GM12878 (cell line): ENCODE results near the gene EPB41L4B. TPM values are rescaled to one million over a fixed set of nuclear protein-coding genes. Genes with fewer than 3 reads are reported as not detected.

Source experiments
- ATAC-seq: fragments of 200-7000 bp; cut with Tn5 transposase; 3 replicates; pipeline ENCODE4 v1.9.1; 2020; ENCODE audit warnings: mild to moderate bottlenecking, moderate library complexity
- BruUV-seq: library from RNA; stranded (reverse); fragments of 400-500 nt; replicated peaks from 2 replicates; lab custom pipeline; 2021; lab: Mats Ljungman, UMichigan
- CTCF ChIA-PET: fragments of 300-600 bp; sonication (Branson Sonifier 250); formaldehyde crosslinking; extraction: SDS; loops from one replicate; lab custom pipeline; 2021; ENCODE audit warnings: inconsistent platforms; lab: Yijun Ruan, JAX
- POLR2A ChIA-PET: fragments of 350-600 bp; formaldehyde crosslinking; extraction: SDS; loops from one replicate; lab custom pipeline; 2021; ENCODE audit warnings: inconsistent platforms; lab: Charles Lee
- RAD21 ChIA-PET: fragments of 300-600 bp; sonication (Branson Sonifier 250); formaldehyde crosslinking; loops from one replicate; lab custom pipeline; 2023; ENCODE audit warnings: antibody characterized with exemption; ENCODE audit not compliant: unreplicated experiment; lab: Charles Lee
- SMC1A ChIA-PET: fragments of 300-600 bp; sonication (Branson Sonifier 250); formaldehyde crosslinking; loops from one replicate; lab custom pipeline; 2023; ENCODE audit not compliant: unreplicated experiment, uncharacterized antibody; lab: Charles Lee
- DNase-seq: peaks from one replicate; pipeline ENCODE4 v3.0.0-alpha.2; 2011; ENCODE audit warnings: low read depth, low spot score
- FAIRE-seq: peaks from 3 replicates; lab custom pipeline; 2011; peaks lifted over from hg19 to GRCh38; lab: Jason Lieb, UNC
- H2AFZ ChIP-seq: 2 replicates; pipeline ENCODE4 v1.6.0; 2011; ENCODE audit warnings: low read depth, low read length, control low read depth; ENCODE audit not compliant: control insufficient read depth
- H3K27ac ChIP-seq: 2 replicates; pipeline ENCODE4 v1.5.1; 2011; ENCODE audit warnings: control low read depth; ENCODE audit not compliant: control insufficient read depth, insufficient read depth
- H3K27me3 ChIP-seq, 2 experiments: replicated peaks in 1 of 2; 2 replicates each; pipeline versions ENCODE4 v1.6.0 to v1.6.1; 2011; ENCODE audit warnings: low read length in 1 of 2; ENCODE audit not compliant: control insufficient read depth in 2 of 2, insufficient read depth in 2 of 2
- H3K36me3 ChIP-seq, 2 experiments: 2 replicates each; pipeline ENCODE4 v1.5.1; 2011; ENCODE audit warnings: low read length in 1 of 2; ENCODE audit not compliant: control insufficient read depth in 2 of 2, insufficient read depth in 2 of 2
- H3K4me1 ChIP-seq: 2 replicates; pipeline ENCODE4 v1.6.1; 2011; ENCODE audit warnings: mild to moderate bottlenecking, low read length, moderate library complexity, mixed read lengths; ENCODE audit not compliant: control insufficient read depth, insufficient read depth
- H3K4me2 ChIP-seq: 2 replicates; pipeline ENCODE4 v1.6.0; 2011; ENCODE audit warnings: control low read depth; ENCODE audit not compliant: control insufficient read depth, insufficient read depth
- H3K4me3 ChIP-seq: fragments of 200-600 bp; sonication (generic); 2 replicates; pipeline ENCODE4 v1.5.1; 2016
- H3K79me2 ChIP-seq: 2 replicates; pipeline ENCODE4 v1.6.0; 2011; ENCODE audit warnings: low read length; ENCODE audit not compliant: control insufficient read depth, insufficient read depth
- H3K9ac ChIP-seq: 2 replicates; pipeline ENCODE4 v1.8.0; 2011; ENCODE audit warnings: low read length, control low read depth, mixed read lengths; ENCODE audit not compliant: control insufficient read depth, insufficient read depth
- H3K9me3 ChIP-seq: replicated peaks from 3 replicates; pipeline ENCODE4 v1.5.1; 2011; ENCODE audit warnings: mild to moderate bottlenecking, low read length; ENCODE audit not compliant: control insufficient read depth, insufficient read depth
- H4K20me1 ChIP-seq: 2 replicates; pipeline ENCODE4 v1.6.0; 2011; ENCODE audit not compliant: control insufficient read depth, insufficient read depth
- HCFC1 ChIP-seq: fragments of 150-350 bp; IDR thresholded peaks from 2 replicates; pipeline ENCODE4 v1.6.1; 2014; ENCODE audit warnings: low read length
- NFIC ChIP-seq: IDR thresholded peaks from 2 replicates; pipeline ENCODE4 v1.6.1; 2012; ENCODE audit warnings: low read depth, mild to moderate bottlenecking, inconsistent platforms, low read length, moderate library complexity
- NKRF ChIP-seq: fragments of 450-650 bp; conservative IDR thresholded peaks from 2 replicates; pipeline ENCODE4 v1.6.1; 2017; ENCODE audit warnings: mild to moderate bottlenecking, moderate library complexity
- PKNOX1 ChIP-seq: fragments of 450-650 bp; IDR thresholded peaks from 2 replicates; pipeline ENCODE4 v1.6.1; 2016; ENCODE audit warnings: mild to moderate bottlenecking
- WGBS: methylation state at CpG from one replicate; pipeline ENCODE4 v1.1.6; 2016; ENCODE audit warnings: low lambda C conversion rate; ENCODE audit not compliant: insufficient replicate concordance, insufficient coverage; ENCODE audit errors: missing lambda C conversion rate; 5-methylcytosine and 5-hydroxymethylcytosine counted together
- in situ Hi-C: fragments of 300-500 bp; cut with MboI; formaldehyde crosslinking; loops from 9 replicates; pipeline ENCODE4 v1.14.3; 2018; ENCODE audit warnings: mixed read lengths
- intact Hi-C: fragments of 100-400 bp; cut with micrococcal nuclease; formaldehyde crosslinking; loops from one replicate; pipeline ENCODE4 v1.14.2; 2022; ENCODE audit not compliant: unreplicated experiment
- polyA plus RNA-seq, 11 experiments: library from polyadenylated mRNA; depleted of rRNA in 4 of 11; unstranded in 6 of 11; stranded (reverse) in 5 of 11; fragments of >200 nt; fragmentation: Nextera tagmentation in 4 of 11; fragmentation: Illumina TruSeq in 1 of 11; extraction: Ambion mirVana in 4 of 11; extraction: Trizol in 1 of 11; gene quantifications; 1 replicate in 1 of 11; 2 replicates in 10 of 11; pipeline versions ENCODE4 v1.2.1 to v1.2.3, GENCODE V29; 2011 to 2016; ENCODE audit warnings: inconsistent platforms in 2 of 11, missing spikeins in 2 of 11, low read depth in 1 of 11
- total RNA-seq, 4 experiments: library from RNA; depleted of rRNA in 3 of 4; stranded (reverse); fragments of >200 nt in 3 of 4; fragmentation: Illumina TruSeq in 1 of 4; extraction: Trizol in 1 of 4; gene quantifications; 2 replicates each; pipeline versions ENCODE4 v1.2.1 to v1.2.3, GENCODE V29; 2013 to 2021

Gene EPB41L4B
- total and polyA plus RNA-seq, 10 of the 15 experiments (the other 5 are each of a cell fraction or from before 2014, with no cell fraction given) = 0.04 to 0.75 (median 0.13) TPM; not detected in 1

GRCh38 chr9:109312783-109313182 lies 8.1 kb downstream of the EPB41L4B start:
- H3K4me3 ChIP-seq = no peak overlapping the region
- FAIRE-seq = no peak
- SMC1A ChIA-PET = no interaction called here
- DNase-seq = no peak
- intact Hi-C loops (no loop called here), in situ Hi-C loops (no loop called here)
- H4K20me1 ChIP-seq = no peaks in the 10 kb centered on the region; the same call in 1 of the 2 replicates
- 66% methylated on average over 7 of the region's 7 CpGs for WGBS
- POLR2A ChIA-PET = interaction anchor here (0.5 to 0.6 kb wide), 2 partner anchors 42 to 1233 kb away, joined by 3 to 8 read pairs; no protein-coding TSS in a partner anchor
- no peaks in the 10 kb centered on the region for H3K36me3 ChIP-seq
- H3K9ac ChIP-seq = no peak overlapping the region
- RAD21 ChIA-PET = interaction anchor here (0.9 kb wide), 1 partner anchor 97 kb away, joined by 5 read pairs; no protein-coding TSS in a partner anchor
- BruUV-seq = no TSS peak
- ATAC-seq = no peak
- no peak overlapping the region for H3K27ac ChIP-seq
- no peaks in the 10 kb centered on the region for H3K9me3 ChIP-seq
- peaks cover 1 to 3% of the 10 kb centered on the region in 2 experiments; a peak in 2 of 4 replicates for H3K27me3 ChIP-seq
- no peaks in the 10 kb centered on the region for H3K4me1 ChIP-seq
- no peak overlapping the region for H3K4me2 ChIP-seq
- no peak overlapping the region for H2AFZ ChIP-seq
- TF ChIP-seq NKRF (no peak), NFIC (no peak), PKNOX1 (no peak), HCFC1 (no peak)
- no peaks in the 10 kb centered on the region for H3K79me2 ChIP-seq
- CTCF ChIA-PET = no interaction called here
